Measurements from ENCODE around the gene BCL6. TPM values are rescaled to one million over a fixed set of nuclear protein-coding genes. Genes with fewer than 3 reads are reported as not detected.
"Not testable (repeated sequence)": the region's sequence is repeated elsewhere in the genome, so short reads cannot be mapped to it uniquely, and the experiment has no call there.

BCL6 gene
- total RNA-seq, 2 experiments from 2014 or later, result 14.9 to 16.9 TPM

DNA sequence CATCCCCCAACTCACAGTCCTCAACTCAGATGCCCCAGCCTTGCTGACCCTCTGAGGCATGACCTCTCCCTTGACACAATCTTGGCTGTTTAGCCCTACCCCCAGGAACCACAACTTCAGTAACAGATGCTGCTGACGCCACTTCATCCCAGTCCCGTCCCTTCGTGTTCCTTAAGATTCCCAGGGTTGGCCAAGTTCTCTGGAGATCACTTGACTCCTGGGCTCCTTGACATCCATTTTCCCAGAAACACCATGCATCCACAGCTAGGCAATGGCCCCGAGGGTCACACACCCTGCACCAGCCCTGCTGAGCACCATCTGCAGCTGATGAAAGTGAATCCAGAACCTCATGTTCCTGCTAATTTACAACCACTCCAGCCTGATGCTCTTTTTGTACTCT, 49.8 kb downstream of the BCL6 start:
- CTCF ChIA-PET, result no interaction called here
- POLR2A ChIA-PET, result no interaction called here

DNA sequence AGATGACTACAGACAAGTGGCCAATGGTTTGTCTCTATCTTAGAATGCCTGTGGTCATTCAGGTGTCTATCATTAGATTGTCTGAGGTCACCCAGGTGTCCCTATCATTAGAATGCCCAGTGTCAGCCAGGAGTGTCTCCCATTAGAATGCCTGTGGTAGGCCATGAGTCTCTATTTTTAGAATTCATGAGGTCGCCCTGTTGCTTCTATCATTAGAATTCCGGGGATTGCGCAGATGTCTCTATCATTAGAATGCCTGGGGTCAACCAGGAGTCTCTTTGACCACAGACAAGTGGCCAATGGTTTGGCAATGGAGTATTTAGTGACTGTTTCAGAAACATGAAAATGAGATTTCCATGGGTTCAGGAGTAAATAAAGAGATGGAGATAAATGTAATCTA, 50.5 kb downstream of the BCL6 start:
- POLR2A ChIA-PET, result no interaction called here

DNA sequence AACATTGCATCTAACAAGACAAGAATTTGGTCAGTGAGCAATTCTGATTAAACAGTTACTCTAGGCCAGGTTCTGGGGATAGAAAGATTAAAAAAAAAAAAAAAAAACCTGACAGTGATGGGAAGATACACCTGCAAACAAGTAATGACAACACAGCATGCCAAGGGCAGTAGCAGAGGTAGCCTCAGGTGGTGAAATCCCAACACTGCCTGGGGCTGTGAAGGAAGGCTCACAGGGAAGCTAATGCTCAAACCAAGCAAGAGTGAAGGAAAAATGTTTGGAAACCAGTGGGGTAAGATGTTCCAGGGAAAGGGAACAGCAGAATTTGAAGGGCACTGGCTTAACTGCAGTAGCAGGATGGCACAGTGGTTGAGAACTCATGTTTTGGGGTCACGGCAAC, 51.8 kb downstream of the BCL6 start:
- ChIA-PET POLR2A (no interaction called here), CTCF (interaction anchor here (1.1 kb wide), 1 partner anchor 14 kb away, joined by 4 read pairs; no protein-coding TSS in a partner anchor)

More for the DNA sequence above, 50.5 kb downstream of the BCL6 start:
- CTCF ChIA-PET, result no interaction called here

DNA sequence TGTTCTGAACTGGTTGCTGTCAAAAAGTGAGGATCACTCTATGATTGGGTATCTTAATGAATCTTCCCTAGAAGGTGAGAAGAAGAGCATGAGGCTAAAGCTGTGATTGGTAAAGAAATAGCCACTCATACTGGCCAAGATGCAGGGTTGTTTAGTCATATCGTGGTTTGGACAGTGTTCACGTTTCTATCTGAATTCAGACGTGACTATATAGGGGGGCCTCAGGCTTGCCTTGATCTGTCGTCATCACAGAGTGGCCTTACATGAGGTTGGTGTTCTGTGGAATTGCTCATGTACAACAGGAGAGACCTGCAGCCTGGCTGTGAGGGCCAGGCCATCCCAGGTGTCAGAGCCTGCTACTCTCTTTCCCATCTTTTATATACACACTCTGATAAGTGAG, 55.3 kb downstream of the BCL6 start:
- POLR2A ChIA-PET, result no interaction called here
- CTCF ChIA-PET, result interaction anchor here (1.0 kb wide), 1 partner anchor 26 kb away, joined by 3 read pairs; no protein-coding TSS in a partner anchor

DNA sequence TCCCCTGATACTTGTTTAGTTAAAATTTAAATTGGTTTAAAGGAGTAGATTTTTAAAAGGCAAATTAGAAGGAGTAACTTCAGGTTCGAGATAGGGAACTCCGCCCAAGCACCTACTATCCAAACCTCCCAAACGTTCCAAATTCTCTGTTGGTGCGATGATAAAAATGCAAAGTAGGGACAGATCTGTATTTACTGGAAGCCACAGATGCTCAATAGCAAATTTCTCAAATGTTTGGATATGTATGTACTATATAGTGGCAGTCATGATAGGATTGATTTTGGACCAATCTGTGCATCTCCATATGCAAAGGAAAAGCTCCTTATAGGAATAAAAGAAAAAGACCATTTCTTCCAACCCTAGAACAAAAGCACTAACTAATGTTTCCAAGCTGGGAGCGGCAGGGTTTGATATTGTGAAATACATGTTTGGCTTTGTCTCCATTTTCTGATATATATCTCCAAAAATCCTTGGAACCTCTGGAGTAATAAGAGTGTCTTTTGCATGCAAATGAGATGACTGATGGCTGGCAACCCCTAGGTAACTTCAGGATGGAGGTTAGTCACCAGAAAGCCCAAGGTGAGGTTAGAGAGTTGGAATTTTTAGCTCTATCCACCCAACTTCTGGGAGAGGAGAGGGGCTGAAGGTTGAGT, 58.5 kb downstream of the BCL6 start:
- ChIA-PET POLR2A (no interaction called here), CTCF (interaction anchor here (1.3 kb wide), 1 partner anchor 9 kb away, joined by 5 read pairs; no protein-coding TSS in a partner anchor)

DNA sequence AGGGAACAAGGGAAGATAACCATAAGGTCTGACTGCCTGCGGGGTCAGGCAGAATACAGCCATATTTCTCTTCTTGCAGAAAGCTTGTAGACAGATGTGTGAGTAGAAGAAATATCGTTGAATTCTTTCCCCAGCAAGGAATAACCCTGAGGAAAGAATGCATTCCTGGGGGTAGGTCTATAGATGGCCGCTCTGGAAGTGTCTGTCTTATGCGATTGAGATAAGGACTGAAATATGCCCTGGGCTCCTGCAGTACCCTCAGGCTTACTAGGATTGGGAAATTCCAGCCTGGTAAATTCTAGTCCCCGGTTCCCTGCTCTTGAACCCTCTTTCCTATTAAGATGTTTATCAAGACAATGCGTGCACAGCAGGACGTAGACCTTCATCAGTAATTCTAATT, 59.3 kb downstream of the BCL6 start:
- ChIA-PET CTCF (no interaction called here), POLR2A (no interaction called here)

DNA sequence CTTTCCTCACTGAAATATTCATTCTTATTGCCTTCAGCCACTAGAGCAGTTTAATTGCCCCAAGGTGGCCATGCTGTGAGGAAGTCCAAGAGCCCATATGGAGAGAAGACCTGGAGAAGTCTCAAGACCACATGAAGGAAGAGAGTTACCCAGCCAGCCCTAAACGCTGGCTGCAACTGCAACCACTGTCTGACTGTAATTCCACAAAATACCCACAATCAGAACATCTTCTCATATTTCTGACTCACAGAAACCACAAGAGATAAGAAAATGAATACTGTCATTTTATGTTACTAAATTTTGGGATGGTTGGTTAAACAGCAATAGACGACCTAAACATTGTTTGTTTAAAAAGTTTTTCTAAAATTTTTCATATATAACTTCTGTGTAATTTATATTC, 60.4 kb downstream of the BCL6 start:
- ChIA-PET CTCF (no interaction called here), POLR2A (no interaction called here)

DNA sequence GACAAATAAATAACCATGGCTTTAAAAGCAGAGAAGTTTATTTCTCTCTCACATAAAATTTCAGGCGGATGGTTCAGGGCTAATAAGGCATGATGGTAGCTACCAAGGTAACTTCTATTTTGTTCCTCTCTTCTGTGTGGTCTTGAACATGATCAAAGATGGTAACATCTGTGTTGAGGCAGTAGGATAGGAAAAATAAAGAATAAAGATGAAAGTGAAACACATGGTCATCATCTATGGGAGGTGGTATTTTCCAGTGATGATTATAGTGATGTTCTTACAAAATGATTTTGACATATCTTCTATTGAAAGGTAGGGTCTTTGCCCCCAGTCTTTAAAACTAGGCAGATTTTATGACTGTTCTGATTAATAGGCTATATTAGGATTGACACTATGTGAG, 60.8 kb downstream of the BCL6 start:
- CTCF ChIA-PET, result no interaction called here
- POLR2A ChIA-PET, result no interaction called here

DNA sequence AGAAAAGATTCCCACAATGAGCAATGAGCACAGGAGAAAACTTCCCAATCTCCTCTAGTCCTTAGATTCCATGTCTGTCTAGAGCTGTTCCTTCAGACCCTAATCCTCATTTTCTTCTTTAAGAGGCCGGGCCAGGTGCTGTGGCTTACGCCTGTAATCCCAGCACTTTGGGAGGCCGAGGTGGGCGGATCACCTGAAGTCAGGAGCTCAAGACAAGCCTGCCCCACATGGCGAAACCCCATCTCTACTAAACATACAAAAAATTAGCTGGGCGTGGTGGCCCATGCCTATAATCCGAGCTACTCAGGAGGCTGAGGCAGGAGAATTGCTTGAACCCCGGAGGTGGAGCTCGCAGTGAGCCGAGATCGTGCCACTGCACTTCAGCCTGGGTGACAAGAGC, 63.5 kb downstream of the BCL6 start:
- POLR2A ChIA-PET, result not testable (repeated sequence)
- CTCF ChIA-PET, result interaction anchor here (0.6 to 7.9 kb wide), 5 partner anchors 66 to 1116 kb away, joined by 3 to 130 read pairs (median 4); no protein-coding TSS in a partner anchor

DNA sequence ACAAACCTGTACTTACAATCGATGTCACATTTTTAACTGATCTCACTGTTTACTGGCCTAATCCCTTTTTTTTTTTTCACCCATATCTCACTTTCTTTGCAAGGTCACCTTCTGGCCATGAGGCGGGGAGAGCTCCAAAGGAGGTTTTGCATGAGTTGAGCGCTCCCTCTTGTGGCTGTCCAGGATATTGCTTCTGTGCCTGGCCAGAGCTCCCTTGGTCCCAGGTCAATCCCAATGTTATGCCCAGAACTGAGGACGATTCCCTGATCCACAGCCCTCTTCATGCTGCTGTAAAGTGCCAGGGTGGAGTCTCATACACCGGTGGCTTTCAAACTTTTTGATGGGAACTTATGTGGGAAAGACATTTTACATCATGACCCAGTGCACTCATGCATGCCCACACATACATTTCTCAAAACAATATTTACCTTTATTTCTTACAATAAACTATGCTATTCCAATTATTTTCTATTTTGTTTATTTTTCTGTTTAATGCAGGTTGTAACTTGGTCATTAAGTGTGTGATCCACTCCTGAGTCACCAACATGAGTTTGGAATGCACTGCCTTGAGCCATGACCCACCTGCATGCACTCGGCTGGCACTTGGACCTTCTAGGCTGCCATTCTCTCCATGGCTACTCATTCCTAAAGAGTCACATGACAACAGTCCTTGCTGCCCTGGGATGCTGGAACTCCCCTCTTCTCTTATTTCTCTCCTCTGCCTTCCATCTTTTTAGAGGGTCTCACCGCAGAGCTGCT, 65.5 kb downstream of the BCL6 start:
- POLR2A ChIA-PET, result interaction anchor here (0.6 to 0.7 kb wide), 2 partner anchors 460 to 741 kb away, joined by 3 read pairs; no protein-coding TSS in a partner anchor

DNA sequence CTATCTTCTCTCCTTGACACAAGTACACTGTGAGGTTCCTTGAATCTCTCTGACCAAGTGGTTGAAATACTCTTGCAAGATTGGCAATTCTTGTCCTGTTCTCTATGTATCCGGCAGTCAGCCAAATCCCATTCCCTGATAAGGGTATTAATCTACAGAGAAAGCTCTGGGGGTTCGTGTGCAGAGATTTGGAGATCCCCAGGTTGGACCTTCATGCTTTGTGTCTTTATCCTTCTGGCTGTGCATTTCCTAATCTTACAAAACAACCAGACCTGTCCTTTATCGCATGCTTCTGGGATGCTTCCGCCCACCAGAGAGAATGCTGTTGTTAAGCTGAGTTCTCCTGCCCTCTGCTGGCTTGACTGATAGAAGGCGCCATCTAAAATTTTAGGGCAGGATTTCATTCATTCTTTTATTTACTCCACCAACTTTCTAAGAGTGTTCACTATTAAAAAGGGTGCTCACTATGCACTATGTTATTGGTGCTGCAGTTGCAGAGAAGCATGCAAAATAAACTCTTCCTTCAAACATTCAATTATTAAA, 66.5 kb downstream of the BCL6 start:
- ChIA-PET CTCF (interaction anchor here (0.6 to 7.9 kb wide), 21 partner anchors 9 to 585 kb away, joined by 3 to 130 read pairs (median 4); no protein-coding TSS in a partner anchor), POLR2A (no interaction called here)

More for the DNA sequence above, 65.5 kb downstream of the BCL6 start:
- CTCF ChIA-PET, result interaction anchor here (0.6 to 7.9 kb wide), 36 partner anchors 9 to 684 kb away, joined by 3 to 130 read pairs (median 4); partner anchors contain the start of gene RTP4

DNA sequence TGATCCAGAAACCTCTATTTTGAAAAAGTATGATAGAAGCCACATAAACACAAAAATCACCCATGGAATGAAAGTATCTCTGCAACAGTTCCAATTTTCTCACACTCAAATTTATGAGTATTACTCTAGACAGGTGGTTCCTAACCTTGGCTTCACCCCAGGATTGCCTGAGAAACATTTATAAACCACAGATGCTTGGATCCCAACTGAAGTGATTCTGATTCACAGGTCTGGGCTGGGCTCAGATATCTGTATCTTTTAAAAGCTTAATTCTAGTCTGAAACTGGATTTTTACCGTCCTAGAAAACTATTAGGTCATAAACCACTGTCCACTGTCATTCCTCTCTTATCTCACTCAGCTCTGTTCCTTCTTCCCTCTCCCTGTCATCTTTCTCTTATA, 67.7 kb downstream of the BCL6 start:
- ChIA-PET CTCF (interaction anchor here (1.2 to 7.9 kb wide), 4 partner anchors 10 to 358 kb away, joined by 3 to 130 read pairs (median 16); partner anchors contain the start of gene RTP2), POLR2A (no interaction called here)

DNA sequence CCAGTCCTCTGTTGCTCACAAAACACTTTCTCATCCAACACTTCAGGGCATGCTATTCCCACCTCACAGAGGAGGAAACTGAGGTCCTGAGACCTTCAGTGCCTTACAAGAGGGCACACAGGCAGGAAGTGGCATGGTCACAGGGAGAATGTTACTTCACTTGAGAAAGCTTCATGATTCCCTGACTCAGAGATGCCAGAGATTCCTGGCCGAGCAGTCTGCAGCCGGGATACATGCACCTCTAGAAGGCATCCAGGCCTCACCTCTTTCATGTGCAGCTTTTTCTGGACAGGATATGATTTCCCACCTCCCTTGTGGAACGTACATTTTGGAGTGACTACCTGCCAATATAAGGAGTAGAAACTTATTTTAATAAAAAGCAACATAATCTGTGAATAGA, 72.3 kb downstream of the BCL6 start:
- ChIA-PET CTCF (no interaction called here), POLR2A (no interaction called here)

Other genes starting within 250 kb of the BCL6 start
- gene SST, start 75.1 kb downstream of the BCL6 start, total RNA-seq, result not detected
- not detected for gene RTP2, start 42.9 kb downstream of the BCL6 start, total RNA-seq